HG02678 (cell line): ENCODE measurements around the gene MYO10.
"Not testable (repeated sequence)": the region's sequence is repeated elsewhere in the genome, so short reads cannot be mapped to it uniquely, and the experiment has no call there.

Experiments
- ATAC-seq: cut with Tn5 transposase; IDR thresholded peaks from one replicate; pipeline ENCODE4 v1.9.1; 2021; ENCODE audit warnings: mild to moderate bottlenecking, moderate library complexity; ENCODE audit not compliant: unreplicated experiment

Gene MYO10

DNA sequence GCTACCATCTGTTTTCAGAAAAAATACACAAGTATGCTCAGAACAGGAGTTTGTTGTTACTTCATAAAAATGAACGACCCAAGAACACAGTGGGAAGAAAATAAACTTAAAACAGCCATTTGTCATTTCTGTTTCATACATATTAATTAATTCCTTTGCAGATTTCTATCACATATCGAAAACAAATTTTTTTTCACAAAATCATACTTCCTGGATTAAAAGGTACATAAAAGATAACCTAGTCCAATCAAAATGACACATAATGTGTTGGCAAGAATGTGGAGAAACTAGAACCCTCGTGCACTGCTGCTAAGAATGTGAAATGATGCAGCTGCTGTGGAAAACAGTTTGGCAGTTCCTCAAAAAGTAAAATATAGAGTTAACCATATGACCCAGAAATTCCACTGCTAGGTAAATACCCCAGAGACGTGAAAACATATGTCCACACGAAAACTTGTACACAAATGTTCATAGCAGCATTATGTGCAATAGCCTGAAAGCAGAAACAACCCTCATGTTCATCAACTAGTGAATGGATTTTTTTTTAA is 46.0 kb downstream of the MYO10 start:
- no peak for ATAC-seq

GRCh38 chr5:16889203-16889971 is 46.7 kb downstream of the MYO10 start:
- no peak for ATAC-seq

DNA sequence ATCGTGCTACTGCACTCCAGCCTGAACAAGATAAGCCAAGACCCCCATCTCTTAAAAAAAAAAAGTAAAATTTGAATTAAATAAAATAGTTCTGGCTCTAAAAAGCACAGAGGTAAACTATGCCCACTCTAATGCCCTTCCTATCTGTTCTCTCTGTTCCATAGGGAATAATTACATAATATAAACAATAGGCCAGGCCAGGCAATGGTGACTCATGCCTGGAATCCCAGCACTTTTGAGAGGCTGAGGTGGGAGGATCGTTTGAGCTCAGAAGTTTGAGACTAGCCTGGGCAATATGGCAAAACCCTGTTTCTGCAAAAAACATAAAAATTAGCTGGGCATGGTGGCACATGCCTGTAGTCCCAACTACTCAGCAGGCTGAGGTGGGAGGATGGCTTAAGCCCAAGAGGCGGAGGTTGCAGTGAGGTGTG is 47.4 kb downstream of the MYO10 start:
- ATAC-seq, result no peak

DNA sequence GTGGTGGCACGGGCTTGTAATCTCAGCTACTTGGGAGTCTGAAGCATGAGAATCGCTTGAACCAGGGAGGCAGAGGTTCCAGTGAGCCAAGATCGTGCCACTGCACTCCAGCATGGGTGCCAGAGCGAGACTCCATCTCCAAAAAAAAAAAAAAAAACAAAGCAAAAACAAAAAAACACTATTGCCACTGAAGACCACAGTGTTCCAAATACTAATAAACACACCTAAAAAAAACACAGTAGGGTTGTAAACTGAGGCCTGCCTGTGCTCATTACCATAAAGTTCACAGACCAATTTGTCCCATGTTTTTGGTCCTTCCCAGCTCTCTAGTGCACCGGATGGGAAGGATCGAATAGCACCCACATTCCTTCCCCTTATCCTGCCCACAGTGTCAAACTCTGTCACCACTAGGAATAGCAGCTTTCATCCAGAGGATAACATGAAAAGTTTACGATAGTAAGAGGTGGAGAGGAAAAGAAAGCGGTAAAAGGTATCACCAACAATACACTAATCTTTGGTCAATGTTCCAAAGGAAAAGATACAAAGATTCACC is 49.2 kb downstream of the MYO10 start:
- ATAC-seq, result no peak

DNA sequence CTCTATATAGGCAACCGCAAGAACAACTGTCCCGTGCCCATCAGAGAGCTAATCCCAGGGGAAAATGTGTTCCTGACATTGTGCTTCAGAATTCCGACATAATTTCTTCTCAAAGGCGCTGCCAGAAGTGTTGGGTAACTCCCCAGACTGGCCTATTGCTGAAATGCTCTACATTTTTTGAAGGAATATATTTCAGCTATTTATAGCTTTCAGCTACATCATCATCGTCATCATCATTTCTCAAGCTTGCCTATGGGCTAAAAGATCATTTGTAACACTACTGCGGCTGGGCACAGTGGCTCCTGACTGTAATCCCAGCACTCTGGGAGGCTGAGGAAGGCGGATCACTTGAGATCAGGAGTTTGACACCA is 49.7 kb downstream of the MYO10 start:
- ATAC-seq, result no peak

DNA sequence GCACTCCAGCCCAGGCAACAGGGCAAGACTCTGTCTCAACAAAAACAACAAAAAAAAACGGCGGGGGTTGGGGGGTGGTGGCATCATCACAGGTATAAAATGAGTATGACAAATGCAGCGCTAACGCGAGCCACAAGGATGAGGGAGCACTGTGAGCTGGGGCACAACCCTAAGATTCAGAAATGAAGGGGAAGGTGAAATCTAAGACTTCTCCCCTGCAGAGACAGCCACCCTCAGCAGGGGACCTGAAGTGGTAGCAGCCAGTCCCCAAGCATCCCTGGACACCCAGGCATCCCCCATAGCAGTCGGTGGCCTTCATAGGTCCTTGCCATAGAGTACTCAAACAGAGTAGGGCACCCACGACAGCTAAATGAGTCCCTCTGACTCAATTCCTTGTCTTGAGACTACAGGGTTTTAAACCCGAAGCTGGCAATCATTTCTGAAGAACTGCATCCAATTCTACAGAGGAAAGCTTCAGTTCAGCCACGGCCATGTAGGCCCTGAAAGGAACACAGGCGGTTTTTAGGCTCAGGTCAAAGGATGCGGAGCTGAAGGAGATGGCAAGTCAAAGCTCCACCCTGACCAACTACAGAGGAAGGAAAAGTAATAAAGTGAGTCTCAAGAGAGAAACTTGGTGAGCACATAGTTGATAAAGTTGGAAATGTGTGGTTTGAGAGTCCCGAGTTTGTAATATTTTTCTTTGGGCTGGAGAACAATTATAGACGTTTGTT is 50.3 kb downstream of the MYO10 start:
- ATAC-seq, result no peak

GRCh38 chr5:16884595-16884994 is 51.5 kb downstream of the MYO10 start:
- ATAC-seq, result no peak

GRCh38 chr5:16883806-16884205 is 52.3 kb downstream of the MYO10 start:
- ATAC-seq, result no peak

DNA sequence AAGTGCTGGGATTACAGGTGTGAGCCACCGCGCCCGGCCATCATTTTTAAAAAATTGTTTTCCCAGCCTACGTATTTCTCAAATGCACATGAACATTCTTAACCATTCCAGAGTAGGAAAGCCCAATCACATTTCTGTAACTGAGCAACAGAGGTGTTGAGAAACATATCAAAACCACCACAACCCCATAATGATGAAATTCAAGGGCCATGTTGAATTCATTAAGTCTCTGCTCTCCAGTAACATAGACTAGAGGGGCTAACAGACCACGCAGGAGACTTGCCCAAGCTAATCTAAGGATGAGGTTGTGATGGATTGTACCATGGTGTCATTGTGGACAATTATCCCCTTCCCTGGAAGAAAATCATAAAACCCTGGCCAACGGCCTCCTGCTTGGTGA is 52.9 kb downstream of the MYO10 start:
- ATAC-seq, result no peak

- no peak for ATAC-seq
Observed at GRCh38 chr5:16881251-16881650, 54.8 kb downstream of the MYO10 start.

DNA sequence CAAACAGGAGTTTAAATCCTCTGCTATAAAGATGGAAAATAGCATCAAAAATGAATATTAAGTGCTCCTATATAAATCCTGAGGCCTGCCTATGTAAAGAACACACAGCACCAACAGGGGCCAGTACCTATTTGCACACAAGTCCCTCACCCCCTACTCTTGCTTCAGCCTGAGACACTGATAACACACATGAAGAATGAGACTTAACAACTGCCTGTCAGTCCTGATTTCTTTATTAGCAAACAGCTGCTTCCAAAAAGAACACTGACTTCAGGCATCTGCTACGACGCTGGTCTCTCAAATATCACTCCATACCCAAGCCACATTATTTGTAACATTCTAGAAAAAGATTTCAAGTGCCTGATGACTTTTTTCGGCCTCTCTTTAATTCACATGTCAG is 55.5 kb downstream of the MYO10 start:
- ATAC-seq, result no peak

DNA sequence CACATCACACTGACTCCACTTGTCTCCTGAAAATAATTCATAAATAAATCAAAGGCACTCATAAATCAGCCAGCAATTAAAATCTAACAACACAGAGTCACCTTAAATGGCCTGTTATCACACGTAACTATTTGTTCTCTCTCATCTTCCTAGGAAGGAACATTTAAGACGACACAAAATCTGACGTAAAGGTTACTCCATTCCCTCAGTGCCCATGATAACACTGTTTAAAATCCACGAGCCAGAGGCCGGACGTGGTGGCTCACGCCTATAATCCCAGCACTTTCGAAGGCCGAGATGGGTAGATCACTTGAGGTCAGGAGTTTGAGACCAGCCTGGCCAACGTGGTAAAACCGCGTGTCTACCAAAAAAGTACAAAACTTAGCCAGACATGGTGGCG is 56.4 kb downstream of the MYO10 start:
- ATAC-seq, result no peak

- ATAC-seq, result no peak
Observed at GRCh38 chr5:16879191-16879590, 56.9 kb downstream of the MYO10 start.

GRCh38 chr5:16877267-16877935 is 58.7 kb downstream of the MYO10 start:
- no peak for ATAC-seq

DNA sequence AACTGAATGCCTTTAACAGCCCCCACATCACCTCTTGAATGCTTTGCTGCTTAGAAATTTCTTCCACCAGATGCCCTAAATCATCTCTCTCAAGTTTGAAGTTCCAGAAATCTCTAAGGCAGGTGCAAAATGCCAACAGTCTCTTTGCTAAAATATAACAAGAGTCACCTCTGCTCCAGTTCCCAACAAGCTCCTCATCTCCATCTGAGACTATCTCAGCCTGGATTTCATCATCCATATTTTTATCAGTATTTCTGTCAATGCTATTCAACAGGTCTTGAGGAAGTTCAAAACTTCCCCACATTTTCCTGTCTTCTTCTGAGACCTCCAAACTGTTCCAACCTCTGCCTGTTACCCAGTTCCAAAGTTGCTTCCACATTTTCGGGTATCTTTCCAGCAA is 61.7 kb downstream of the MYO10 start:
- not testable (repeated sequence) for ATAC-seq

- ATAC-seq, result no peak
Observed at GRCh38 chr5:16871746-16872339, 64.2 kb downstream of the MYO10 start.

DNA sequence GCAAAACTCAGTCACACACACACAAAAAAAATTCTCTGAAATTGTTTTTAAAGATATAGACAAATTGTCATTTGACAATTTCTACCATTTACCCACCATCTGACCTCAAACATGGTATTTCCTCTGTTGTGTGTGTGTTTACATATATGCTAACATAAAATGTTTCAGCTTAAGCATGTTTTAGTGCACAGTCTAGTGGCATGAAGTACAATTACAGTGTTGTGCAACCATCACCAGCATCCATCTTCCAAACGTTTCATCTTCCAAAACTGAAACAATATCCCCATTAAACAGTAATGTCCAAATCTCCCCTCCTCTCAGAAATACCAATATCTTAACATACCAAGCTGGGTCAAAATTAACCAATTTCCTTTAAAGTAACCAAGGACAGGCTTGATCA is 65.2 kb downstream of the MYO10 start:
- no peak for ATAC-seq

- no peak for ATAC-seq
Observed at GRCh38 chr5:16869821-16870796, 66.0 kb downstream of the MYO10 start.

- ATAC-seq, result no peak
Observed at GRCh38 chr5:16867577-16867953, 68.5 kb downstream of the MYO10 start.
